C4-2B (cell line): Measurements from ENCODE around the gene CAPN12.
"Not testable (repeated sequence)": the region's sequence is repeated elsewhere in the genome, so short reads cannot be mapped to it uniquely, and the experiment has no call there.

ENCODE experiments used
- ZFX ChIP-seq: fragments of 450-650 bp; IDR thresholded peaks from 2 replicates; pipeline ENCODE4 v1.6.1; 2017
- TF ChIP-seq, protein P1 (sequence below): fragments of 450-650 bp; conservative IDR thresholded peaks from 2 replicates; pipeline ENCODE4 v1.5.1; 2017; ENCODE audit warnings: mild to moderate bottlenecking

GRCh38 chr19:38771569-38771968 lies 27.3 kb upstream of the CAPN12 start:
- TF ChIP-seq, protein P1, sequence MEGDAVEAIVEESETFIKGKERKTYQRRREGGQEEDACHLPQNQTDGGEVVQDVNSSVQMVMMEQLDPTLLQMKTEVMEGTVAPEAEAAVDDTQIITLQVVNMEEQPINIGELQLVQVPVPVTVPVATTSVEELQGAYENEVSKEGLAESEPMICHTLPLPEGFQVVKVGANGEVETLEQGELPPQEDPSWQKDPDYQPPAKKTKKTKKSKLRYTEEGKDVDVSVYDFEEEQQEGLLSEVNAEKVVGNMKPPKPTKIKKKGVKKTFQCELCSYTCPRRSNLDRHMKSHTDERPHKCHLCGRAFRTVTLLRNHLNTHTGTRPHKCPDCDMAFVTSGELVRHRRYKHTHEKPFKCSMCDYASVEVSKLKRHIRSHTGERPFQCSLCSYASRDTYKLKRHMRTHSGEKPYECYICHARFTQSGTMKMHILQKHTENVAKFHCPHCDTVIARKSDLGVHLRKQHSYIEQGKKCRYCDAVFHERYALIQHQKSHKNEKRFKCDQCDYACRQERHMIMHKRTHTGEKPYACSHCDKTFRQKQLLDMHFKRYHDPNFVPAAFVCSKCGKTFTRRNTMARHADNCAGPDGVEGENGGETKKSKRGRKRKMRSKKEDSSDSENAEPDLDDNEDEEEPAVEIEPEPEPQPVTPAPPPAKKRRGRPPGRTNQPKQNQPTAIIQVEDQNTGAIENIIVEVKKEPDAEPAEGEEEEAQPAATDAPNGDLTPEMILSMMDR: not testable (repeated sequence)
- not testable (repeated sequence) for TF ChIP-seq ZFX
